GM21528 (cell line): Measurements from ENCODE around the gene YPEL1.
"Not testable (repeated sequence)": the region's sequence is repeated elsewhere in the genome, so short reads cannot be mapped to it uniquely, and the experiment has no call there.

ENCODE experiments used
- ATAC-seq: cut with Tn5 transposase; IDR thresholded peaks from one replicate; pipeline ENCODE4 v1.9.1; 2021; ENCODE audit warnings: mild to moderate bottlenecking, moderate library complexity; ENCODE audit not compliant: unreplicated experiment, low FRiP score

Gene YPEL1

DNA sequence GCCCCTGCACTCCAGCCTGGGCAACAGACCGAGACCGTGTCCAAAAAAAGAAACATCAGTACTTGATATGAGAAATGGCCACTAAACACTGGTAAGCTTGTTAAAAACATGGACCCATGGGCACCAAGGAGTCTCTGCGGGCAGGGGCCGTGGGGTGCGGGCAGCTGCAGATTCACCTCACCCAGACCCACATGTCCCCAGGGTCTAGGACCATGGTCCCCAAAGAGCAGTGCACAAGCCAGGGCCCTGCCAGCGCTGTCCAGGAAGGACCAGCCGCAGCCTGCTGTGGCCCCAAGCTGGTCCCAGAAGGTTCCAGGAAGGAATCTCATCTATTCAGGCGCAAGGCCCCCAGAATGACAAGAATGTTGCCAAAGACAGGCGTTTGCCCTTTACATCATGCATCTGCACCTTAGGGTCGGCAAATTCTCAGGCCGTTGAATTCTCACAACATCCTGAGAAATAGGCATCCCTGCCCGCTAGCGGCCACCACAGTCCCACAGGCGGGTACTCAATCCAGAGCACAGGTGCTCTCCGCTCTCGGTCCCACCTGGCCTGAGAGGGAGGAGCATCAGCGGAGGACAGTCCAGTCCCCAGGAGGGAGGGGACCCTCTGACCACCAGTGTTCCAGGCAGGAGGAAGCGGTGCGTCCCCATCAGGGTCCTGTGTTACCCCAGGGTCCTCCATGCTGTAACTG is 9.5 kb downstream of the YPEL1 start:
- no peak for ATAC-seq

DNA sequence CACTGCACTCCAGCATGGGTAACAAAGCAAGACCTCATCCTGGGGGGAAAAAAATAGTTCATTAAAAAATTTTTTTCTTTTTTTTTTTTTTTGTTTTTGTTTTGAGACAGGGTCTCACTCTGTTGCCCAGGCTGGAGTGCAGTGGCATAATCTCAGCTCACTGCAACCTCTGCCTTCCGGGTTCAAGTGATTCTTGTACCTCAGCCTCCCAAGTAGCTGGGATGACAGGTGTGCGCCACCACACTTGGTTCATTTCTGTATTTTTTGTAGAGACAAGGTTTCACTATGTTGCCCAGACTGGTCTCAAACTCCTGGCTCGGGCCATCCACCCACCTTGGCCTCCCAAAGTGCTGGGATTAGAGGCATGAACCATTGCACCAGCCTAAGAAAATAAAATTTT is 11.1 kb downstream of the YPEL1 start:
- ATAC-seq = not testable (repeated sequence)

DNA sequence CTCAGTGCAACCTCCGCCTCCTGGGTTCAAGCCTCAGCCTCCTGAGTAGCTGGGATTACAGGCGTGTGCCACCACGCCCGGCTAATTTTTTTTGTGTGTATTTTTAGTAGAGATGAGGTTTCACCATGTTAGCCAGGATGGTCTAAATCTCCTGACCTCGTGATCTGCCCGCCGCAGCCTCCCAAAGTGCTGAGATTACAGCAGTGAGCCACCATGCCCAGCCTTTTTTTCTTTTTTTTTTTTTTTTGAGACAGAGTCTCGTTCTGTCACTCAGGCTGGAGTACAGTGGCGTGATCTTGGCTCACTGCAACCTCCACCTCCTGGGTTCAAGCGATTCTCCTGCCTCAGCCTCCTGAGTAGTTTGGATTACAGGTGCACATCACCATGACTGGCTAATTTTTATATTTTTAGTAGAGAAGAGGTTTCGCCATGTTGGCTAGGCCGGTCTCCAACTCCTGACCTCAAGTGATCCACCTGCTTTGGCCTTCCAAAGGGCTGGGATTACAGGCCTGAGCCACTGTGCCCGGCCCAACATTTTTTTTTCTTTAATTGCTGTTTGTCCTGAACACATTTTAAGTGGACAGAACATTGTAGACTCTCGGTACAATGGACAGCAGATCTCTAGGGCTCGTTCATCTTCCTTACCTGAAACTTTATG is 14.3 kb downstream of the YPEL1 start:
- not testable (repeated sequence) for ATAC-seq

DNA sequence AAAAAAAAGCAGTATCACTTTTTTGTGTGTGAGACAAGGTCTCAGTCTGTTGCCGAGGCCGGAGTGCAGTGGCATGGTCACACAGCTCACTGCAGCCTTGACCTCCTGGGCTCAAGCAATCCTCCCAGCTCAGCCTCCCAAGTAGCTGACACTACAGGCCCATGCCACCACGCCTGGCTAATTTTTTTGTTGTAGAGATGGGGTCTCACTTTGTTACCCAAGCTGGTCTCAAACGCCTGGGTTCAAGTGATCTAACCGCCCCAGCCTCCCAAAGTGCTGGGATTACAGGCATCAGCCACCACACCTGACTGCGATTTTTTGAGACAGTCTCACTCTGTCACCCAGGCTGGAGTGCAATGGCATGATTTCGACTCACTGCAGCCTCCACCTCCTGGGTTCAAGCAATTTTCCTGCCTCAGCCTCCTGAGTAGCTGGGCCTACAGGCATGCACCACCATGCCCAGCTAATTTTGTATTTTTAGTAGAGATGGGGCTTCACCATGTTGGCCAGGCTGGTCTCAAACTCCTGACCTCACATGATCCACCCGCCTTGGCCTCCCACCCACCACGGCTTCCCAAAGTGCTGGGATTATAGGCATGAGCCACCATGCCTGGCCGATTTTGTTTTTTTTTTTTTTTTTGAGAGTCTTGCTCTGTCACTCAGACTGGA is 15.3 kb downstream of the YPEL1 start:
- ATAC-seq = not testable (repeated sequence)

DNA sequence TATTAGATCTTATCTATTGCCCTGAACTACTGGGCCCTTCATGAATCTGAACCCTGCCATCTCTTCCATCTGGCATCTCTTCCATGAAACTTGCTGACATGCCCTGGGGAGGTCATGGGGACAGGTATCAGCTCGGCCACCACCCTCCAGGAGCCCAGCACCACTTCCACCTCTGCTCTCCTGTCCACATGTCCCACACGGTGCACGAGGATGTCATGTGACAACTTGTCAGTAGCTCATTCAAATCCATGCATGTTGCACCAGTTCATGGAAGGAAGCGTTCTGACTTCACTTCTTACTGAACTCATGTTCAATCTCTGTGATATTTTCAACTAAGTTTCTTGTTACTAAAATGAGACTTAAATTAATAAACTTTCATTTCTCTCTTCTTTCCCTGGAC is 16.6 kb downstream of the YPEL1 start:
- ATAC-seq = no peak

DNA sequence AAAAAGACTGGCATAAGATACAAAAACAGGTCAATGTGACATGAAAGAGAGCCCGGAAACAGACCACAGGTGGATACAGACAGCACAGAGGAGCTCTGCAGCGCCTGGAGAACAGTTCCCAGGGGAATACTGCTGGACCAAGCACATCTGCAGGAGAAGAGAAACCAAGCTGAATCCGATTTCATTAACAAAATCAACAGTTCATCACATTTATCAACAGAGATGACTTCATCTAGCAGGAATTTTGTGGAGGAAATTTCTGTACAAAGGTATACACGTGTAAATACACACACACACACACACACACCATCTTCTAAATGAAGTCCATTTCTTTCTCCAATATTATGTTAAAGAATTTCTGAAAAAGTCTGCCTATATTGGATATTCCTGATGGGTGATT is 17.1 kb downstream of the YPEL1 start:
- no peak for ATAC-seq

DNA sequence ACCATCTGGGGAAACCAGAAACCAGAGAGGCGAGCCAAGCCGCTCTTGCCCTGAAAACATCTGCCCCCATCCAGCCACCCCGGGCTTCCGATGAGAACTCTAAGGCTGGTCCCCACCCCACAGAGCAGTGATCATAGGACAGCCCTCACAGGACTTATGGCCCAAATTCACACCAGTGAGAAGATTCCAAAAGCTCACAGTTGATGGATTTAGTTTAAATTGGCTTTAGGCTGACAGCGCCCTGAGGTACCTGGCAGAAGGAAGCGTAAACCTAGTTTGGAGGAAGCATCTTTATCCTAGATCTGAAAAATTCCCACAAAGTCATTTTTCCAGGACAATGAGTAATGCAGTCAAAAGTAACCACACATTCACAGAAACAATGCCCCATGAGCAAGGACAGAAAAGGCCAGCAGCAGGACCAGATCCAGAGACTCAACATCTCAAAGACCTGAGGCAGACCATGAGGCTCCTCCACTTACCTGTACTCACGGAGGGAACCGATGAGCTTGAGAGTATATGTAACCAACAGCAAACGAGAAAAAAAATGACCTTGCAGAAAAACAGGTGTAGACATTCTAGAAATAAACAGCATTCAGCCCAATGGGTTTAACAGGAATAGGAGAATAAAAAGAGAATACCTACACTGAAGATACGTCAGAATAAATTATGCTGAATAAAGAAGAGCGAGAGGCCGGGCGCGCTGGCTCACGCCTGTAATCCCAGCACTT is 19.0 kb downstream of the YPEL1 start:
- not testable (repeated sequence) for ATAC-seq

DNA sequence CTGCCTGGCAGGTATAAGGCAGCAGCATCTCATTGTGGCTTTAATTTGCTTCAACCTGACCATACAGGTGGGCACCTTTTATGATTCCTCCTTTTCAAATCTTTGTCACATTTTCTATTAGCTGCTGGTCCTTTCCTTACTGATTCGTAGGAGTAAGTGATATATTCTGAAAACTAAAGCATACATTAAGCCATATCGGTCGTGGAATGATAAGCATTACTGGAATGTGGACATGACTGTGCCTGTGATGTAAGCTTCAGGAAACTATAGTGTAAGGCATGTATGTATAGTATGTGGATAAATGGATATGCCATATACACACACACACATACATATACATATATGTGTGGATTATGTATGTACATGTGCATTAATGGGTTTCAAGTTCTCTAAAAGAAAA is 20.8 kb downstream of the YPEL1 start:
- no peak for ATAC-seq

DNA sequence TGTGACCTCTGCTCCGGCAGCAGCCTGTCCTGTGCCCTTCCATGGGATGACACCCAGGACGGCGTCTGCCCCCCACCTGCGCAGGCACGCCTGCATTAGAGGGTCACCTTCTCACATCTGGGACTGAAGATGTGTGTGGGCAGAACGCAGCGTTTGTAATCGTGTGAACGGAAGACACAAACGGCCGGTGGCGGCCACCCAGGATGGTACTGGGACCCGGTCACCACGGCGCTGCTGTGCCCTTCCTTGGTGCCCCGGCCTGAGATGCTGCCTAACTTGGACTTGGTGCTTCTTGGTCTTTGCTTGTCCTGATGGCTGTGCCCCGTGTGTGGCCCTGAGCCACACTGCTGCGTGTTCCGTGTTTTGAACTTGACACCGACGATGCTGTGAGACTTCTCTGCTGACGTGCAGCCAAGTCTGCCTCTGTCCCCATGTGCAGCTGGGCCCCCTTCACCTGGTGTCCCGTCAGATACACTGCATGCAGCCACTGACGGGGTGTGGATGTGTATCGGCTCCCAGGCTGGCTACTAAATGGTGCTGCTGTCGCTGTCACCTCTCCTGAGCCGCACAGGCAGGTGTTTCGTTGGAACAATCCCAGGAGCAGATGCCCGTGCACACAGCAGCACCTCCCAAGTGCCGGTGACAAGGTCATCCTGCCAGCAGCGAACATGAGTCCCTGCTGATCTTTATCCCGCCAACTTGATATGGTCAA is 21.4 kb downstream of the YPEL1 start:
- no peak for ATAC-seq

DNA sequence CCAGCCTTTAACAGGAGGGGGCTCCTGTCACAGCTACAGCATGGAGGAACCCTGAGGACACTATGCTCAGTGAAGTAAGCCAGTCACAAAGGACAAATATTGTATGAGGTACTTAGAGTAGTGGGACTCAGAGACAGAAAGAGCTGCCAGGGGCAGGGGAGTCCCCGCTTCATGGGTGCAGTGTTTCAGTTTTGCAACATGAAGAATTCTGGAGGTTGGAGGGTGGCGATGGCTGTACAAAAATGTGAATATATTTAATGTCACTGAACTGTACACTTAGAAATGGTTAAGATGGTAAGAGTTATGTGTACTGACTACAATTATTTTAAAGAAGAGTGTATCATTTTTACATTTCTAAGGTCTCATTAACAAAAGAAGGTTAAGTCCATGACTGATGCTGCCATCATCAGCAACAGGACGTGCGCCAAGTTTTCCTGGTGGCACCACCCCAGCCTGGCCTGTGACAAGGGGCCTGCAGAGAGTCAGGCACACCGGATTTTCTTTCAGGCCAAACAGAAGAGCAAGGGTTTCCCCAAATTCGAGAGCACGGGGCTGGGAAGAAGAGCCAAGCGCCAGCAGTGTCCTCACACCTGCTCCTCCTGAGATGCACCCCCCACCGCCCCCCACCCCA is 22.1 kb downstream of the YPEL1 start:
- ATAC-seq = no peak

DNA sequence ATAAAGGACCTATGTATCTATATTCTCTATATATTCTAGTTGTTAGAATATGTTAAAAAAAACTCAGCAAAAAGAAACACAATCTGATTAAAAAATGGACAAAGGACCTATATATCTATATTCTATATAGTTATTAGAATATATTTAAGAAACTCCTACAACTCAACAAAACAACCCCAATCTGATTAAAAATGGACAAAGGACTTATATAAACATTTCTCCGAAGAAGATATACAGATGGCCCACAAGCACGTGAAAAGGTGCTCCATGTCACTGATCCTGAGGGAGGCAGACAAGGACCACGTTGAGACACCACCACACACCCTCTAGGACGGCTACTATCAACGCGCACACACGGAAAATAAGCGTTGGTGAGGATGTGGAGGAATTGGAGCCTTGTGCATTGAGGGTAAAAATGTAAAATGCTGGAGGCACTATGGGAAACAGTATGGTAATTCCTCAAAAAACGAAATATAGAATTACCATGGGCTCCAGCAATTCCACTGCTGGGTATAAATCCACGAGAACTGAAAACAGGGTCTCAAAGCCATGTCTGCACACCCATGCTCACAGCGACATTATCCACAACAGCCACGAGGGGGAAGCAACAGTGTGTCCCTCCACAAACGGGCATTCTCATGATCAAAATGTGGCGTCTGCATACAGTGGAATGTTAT is 22.7 kb downstream of the YPEL1 start:
- no peak for ATAC-seq

DNA sequence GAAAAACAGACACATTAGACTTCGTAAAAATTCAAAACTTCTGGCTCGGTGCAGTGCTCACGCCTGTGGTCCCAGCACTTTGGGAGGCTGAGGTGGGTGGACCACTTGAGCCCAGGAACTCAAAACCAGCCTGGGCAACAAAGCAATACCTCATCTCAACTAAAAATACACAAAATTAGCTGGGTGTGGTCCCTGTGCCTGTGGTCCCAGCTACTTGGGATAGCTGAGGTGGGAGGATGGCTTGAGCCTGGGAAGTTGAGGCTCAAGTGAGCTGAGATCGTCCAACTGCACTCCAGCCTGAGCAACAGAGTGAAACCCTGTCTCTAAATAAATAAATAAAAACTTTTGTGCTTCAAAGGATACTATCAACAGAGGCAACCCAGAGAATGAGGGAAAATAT is 23.7 kb downstream of the YPEL1 start:
- ATAC-seq = no peak

DNA sequence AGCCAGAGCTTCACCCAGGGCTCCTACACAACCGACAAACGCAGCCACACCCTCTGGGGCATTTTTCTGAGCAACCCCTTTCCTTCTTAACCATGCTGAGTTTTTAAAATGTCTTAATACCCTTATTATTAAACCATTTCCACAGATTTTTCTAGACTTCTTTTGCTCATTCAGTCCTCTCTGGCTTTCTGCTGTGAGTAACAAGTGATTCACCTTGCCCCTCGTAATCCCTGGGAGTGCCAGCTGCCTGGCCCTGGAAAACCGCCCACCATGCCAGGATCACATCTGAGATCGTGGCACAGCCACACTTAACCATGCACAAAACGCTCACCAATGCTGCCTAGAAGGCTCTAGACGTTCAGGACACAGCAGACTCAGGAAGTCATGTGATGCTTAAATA is 25.4 kb downstream of the YPEL1 start:
- ATAC-seq = no peak

DNA sequence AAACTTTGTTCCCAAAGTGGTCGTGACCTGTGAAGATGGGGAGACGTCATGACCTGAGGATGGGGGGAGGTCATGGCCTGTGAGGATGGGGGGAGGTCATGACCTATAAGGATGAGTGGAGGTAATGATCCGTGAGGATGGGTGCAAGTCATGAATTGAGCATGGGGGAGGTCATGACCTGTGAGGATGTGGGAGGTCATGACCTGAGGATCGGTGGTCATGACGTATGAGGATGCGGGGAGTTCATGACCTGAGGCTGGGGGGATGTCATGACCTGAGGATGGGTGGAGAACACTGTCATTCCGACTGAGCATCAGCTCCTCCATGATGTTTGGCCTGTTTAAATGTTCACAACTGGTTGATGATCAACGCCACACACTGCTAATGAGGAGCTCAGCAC is 25.9 kb downstream of the YPEL1 start:
- ATAC-seq = no peak

DNA sequence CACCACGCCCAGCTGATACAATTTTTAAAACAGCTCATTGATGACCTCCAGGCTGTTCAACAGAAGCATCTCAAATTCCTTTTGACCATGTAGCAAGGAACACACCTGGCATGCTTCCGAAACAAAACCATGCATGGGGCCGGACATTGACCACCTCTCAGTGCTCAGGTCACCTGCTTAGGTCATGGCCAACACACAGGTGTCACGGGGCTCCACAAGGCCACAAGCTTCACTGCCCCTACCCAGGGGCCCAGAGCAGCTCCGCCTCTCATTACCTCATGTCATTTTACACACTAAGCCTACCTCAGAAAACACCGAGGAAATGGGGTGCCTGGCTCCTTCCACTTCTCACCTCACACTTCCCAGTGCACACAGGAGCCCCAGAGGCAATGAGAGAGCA is 26.6 kb downstream of the YPEL1 start:
- no peak for ATAC-seq

DNA sequence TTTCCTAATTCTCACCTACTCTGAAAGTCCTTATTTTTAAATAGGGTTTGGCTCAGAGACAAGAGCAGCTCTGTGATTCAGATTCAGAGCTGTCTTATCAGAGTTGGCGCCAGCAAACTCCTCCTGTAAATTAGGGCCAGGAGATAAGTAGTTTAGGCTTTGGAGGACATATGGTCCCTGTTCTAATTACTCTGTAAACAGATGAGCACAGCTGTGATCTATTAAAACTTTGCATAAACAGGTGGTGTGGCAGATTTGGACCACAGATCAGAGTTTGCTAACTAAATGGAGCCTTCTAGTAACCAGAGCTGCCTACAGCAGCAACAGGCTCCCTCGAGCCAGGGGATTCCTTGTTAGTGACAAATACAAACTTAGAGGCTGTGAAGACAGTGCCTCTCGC is 27.9 kb downstream of the YPEL1 start:
- no peak for ATAC-seq

DNA sequence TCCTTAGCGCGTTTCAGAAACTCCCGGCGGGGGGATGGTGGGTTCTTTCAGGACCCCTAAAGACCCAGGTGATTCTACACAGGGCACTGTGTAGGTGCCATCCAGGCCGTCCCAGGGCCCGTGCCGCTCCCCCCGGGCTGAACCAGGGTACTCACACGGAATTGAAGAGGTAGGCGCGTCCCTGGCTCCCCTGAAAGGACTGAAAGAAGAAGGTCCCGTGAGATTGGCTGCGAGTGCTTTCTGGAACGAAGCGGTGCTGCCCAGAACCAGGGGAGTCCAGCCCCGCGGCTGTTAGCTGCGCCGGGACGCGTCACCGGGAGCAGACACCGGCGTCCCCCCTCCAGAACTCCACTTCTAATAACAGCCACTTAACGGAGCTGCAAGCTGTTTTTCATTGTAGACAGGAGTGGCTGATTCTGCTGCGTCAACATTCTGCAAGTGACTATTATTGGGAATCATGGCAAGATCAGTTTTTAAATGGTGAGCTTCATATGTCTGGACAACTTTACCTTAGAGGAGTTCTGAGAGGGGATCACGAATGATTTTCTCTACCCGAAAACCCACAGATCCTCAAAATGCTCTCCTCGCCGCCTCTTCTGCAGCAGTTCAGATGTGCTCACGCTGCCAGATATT is 31.8 kb downstream of the YPEL1 start:
- ATAC-seq = no peak

DNA sequence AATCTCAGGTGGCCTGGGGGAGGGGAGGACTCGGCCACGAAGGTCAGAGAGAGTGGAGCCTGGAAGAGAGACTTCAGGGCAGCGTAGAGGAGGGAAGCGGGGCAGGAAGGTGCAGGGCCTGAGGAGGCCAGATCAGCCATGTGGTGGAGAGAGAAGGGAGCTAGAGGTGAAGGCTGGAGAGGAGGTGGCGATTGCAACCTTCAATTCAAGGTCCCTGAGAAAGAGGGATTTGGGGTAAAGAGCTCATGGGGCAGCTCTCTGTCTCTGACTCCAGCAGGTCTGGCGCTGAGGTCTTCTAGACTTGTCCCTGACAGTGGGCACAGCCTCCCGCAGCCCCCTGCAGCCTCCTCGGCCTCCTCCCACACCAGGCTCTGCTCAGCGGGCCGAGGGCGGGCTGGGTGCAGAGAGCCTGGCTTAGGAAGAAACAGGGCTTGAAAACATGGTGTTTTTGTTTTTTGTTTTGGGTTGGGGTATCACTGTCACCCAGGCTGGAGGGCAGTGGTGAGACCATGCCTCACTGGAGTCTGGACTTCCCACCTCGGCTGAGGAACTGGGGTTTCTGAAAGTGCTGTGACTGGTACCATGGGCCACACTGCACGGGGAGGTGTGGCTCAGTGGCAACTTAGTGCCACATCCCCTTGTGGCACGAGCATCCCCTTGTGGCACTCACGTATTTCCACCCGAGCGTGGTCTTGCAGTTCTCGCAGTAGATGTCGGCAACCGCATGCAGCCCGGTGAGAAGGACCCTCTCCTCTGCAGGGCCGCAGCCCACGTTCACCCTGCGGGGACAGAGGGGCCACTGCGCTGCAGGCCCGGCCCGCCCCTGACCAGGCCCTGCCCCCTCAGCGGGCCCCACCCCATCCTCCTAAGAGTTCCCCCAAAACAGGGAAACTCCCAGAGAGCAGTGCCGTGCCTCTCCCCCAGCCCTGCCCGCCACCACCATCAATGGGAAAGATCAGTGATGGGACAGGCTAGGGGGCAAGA is 32.6 kb downstream of the YPEL1 start:
- ATAC-seq = no peak
